ENCODE results near the gene NLRP14. TPM values are rescaled to one million over a fixed set of nuclear protein-coding genes. Genes with fewer than 3 reads are reported as not detected.

Gene NLRP14
- not detected for total RNA-seq

DNA sequence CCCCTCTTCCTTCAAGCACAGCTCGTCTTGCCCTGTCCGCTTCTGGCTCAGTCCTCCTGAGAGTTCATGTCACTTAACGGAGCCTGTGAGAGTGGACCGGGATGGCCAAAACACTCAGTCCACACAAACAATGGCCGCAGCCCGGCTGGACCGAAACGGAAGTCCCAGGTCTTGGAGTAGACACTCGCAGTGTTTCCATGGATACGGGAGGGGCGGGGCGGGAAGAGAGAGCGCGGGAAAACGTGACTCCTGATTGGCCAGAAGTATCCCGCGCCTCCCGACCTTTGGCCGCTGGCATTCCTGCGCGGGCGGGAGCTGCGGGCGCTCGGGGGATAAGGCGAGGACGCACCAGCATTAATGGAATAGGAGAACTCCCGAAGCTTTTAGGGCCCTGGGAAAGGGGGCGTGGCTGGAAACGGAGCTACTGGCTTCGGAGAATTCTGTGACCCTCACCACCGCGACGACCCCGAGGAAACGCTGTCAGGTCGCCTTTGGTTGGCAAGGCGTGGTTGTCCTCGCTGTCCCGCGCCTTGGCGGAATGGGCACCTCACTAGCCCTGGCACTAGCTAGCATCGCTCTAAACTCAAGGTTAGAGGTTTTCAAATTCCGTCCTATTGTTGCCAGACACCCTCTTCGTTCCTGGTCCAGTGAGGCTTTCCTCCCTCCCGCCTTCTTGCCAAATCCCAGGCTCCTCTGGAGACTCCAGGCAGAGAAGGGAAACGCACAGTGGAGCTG, at the start of gene NLRP14, which contains the start of gene ZNF214:
NLRP14 (plus strand) TSS at position 297 of the 735 bp plus-strand sequence. CDS start 18,108 bp downstream, outside the sequence.
ZNF214 (minus strand) TSS at position 164 of the 735 bp plus-strand sequence. CDS start 17,511 bp downstream, outside the sequence.
- CTCF ChIA-PET = interaction anchor here (0.5 to 0.6 kb wide), 2 partner anchors 205 to 326 kb away, joined by 3 to 4 read pairs; no protein-coding TSS in a partner anchor
- POLR2A ChIA-PET = no interaction called here

- ChIA-PET CTCF (no interaction called here), POLR2A (no interaction called here)
Measured at GRCh38 chr11:6979365-6979764, 40.9 kb upstream of the NLRP14 start.

DNA sequence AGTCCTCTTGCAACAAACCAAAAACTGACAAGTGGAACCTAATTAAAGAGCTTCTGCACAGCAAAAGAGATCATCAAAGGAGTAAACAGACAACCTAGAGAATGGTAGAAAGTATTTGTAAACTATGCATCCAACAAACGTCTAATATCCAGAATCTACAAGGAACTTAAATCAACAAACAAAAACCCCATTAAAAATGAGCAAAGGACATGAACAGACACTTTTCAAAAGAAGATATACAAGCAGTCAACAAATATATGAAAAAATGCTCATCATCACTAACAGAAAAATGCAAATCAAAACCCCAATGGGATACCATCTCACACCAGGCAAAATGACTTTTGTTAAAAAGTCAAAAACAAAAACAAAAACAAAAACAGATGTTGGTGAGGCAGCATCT, 33.8 kb upstream of the NLRP14 start:
- CTCF ChIA-PET = no interaction called here
- POLR2A ChIA-PET = no interaction called here

DNA sequence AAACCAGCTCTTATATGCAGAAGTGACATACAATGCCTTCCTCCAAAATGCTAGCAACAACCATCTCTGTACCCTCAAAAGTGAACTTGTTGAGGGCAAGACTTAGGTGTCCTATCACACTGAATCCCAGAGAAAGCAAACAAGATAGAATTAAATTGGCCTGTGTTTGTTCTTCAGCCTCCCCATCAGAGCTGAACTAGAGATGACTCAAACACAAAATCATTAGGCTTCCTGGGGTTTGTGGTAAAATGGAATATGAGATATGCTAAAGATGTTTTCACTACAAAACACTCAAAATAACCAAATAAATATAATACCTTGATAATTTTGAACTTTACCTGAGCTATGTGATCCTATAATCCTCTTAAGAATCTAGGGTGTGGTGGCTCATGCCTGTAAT, 31.8 kb upstream of the NLRP14 start:
- POLR2A ChIA-PET = no interaction called here
- CTCF ChIA-PET = no interaction called here

DNA sequence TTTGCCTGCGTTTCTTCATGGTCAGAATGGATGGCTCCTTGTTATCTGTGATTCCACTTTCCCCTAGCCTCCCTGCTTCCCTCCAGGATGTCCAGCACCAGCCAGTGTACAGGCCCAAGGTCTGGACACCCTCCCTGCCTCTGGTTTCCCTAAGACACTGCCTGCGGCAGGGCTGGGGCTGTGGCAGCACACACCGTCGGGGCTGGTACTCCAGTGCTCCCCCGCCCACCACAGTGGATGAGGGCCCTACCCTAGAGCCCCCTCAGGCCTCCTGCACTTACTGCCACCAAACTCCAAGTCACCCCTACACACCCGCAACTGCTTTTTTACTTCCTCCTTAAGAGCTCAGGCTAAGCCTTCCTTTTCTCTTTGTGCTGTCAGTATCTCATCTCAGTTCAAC, 29.1 kb upstream of the NLRP14 start:
- CTCF ChIA-PET = no interaction called here
- POLR2A ChIA-PET = no interaction called here

DNA sequence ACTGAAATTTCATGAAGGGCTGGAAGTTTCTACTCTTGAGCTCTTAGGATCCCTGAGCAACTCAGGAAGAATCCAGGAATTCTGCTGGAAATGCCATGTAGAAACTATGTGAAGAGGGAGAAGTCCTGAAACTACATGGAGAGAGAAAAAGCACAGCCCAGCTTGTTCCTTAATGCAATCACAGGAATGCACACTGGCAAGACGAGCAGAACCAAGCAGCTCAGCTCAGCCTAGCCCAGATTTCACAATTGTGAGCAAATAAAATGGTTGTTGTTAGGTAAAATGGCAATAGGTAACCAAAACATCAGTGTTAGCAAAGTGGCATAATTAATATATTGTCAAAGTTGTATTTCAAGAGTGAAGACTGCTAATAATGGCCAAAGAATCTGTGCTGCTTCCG, 28.3 kb upstream of the NLRP14 start:
- CTCF ChIA-PET = no interaction called here

DNA sequence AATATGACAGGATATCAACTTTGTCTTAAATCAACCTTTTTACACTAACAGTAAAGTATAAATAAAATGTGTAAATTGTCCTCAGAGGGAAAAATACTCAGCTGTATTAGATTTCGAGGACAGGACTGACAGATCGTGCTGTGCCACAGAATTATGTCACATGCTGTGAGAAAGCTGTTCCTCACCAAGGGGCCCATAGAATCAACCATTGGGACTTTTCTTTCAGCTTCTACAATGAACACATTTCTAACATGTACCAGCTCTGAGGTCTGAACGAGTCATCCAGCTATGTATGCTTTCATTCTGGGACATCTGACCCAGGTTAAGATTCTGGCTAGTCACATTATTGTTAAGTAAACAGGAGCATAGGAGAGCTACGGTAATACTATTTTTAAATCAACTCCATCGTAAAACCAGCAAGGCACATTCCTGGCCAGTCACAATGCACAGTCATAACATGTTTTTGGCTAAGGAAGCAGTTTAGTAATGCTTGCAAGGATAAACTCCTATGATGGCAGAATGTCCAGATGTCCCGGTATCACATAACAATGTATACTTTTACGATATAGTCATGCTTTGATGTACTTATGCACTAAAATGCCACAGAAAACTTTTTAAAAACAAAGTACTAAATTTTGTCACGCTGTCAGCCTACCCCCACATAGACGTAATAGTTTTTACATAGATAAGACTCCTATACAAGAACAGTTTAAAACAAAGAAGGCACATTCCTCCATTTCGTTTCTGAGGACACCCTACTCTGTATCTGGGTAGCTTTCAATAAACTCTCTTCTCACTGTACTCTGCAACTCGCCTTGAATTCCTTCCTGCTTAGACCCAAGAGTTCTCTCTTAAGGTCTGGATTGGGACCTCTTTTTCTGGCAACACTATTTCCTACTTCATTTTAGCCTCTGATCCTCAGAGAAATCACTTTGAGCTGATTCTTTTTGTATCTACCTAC, 27.5 kb upstream of the NLRP14 start:
- CTCF ChIA-PET = no interaction called here
- POLR2A ChIA-PET = no interaction called here

More for the DNA sequence above, 28.3 kb upstream of the NLRP14 start:
- POLR2A ChIA-PET = no interaction called here

DNA sequence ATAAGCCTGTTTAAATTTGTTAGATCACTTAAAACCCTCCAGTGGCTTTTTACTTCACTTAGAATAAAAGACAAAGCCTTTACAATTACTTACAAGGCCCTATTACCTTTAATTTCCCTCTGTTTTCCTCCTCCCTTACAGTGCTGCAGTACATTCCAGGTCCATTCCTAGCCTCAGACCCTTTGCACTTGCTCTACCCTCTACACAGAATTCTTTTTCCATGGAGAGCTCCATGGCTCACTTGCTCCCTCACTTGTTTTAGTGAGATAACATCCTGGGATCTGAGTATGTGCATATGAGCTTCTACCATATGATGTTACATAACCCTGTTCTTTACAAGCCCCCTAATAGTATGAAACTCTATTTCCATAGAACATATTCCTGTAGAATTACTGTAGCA, 24.6 kb upstream of the NLRP14 start:
- CTCF ChIA-PET = no interaction called here
- POLR2A ChIA-PET = no interaction called here

DNA sequence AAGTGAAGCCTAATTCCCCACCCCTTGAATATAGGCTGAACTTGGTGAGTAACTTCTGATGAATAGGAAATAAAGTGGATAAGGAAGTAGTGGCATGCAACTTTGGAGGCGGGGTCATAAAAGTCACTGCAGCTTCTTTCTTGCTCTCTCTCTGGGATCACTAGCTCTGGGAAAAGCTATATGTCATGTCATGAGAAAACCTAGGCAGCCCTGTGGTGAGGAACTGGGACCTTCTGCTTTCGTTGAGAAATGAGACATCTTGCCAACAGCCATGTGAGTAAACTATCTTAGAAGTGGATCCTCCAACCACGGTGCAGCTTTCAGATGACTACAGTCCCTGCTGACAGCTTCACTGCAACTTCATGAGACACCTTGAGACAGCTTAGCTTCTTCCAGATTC, 15.8 kb upstream of the NLRP14 start:
- CTCF ChIA-PET = no interaction called here
- POLR2A ChIA-PET = no interaction called here

DNA sequence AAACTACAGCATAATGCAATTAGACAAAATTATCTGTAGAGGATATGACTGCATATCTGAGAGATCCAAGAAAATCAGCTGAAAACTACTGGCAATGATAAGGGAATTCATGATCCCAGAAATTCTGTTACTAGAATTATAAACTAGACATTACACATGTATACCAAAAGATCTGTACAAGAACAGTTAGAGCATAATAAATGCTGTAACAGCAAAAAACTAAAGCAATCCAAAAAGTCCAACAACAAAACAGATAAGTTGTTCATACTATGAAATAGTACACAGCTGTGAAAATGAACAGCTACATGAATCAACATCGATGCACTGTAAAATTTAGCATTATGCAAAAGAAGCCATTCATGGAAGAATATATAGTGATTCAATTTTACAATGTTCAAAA, 6.2 kb upstream of the NLRP14 start:
- POLR2A ChIA-PET = no interaction called here
- CTCF ChIA-PET = no interaction called here

DNA sequence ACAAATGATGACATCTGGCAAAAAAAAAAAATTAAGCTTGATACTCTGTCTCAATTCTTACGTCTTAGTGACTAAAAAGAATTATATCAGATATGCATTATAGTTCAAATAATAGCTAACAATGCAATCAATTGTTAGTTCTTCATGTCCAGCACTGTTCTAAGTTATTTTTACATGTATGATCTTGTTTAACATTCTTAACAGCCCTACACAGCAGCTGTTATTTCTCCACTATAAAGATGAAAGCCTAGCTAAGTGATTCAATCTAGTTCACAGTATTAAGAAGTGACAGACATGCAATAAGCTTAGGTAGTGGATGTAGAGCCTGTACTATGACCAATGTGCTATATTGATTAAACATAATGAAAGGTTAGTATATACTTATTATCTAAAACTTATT, 4.3 kb upstream of the NLRP14 start:
- ChIA-PET CTCF (no interaction called here), POLR2A (no interaction called here)

DNA sequence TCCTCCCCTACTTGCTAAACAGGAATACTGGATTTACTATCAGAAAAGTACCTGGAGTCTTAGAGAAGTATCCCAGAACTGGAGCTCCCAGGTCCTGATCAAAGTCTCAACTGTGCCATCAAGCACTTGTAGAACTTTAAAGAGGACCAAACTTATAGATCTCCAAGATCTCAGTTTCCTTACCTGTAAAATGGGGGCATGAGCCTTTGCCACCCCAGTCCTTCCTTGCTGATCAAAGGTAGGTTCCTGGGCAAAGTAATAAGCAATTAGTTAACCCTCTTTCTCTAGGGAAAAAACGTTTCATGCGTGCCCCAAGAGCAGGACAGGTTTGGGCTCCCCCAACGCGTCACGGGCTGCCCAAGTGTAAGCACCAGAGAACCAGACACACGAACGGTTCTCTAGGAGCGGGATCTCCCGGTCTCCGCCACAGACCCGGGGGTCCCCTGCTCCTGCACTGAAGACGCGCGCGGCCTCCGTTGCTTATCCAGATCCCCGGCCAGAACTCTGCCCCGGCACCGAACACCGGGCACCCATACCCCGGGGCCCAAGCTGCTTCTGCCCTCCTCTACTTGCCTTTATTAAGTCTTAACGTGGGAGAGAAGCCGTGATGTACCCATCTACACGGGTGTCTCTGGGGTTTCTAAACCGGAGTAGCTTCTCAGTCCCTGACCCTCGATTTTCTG, 638 bp upstream of the NLRP14 start:
- ChIA-PET POLR2A (no interaction called here), CTCF (interaction anchor here (0.6 kb wide), 1 partner anchor 204 kb away, joined by 4 read pairs; no protein-coding TSS in a partner anchor)

GRCh38 chr11:7021318-7021717, 1.0 kb downstream of the NLRP14 start:
- ChIA-PET CTCF (no interaction called here), POLR2A (no interaction called here)

GRCh38 chr11:7028141-7028540, 7.9 kb downstream of the NLRP14 start:
- ChIA-PET CTCF (no interaction called here), POLR2A (no interaction called here)

DNA sequence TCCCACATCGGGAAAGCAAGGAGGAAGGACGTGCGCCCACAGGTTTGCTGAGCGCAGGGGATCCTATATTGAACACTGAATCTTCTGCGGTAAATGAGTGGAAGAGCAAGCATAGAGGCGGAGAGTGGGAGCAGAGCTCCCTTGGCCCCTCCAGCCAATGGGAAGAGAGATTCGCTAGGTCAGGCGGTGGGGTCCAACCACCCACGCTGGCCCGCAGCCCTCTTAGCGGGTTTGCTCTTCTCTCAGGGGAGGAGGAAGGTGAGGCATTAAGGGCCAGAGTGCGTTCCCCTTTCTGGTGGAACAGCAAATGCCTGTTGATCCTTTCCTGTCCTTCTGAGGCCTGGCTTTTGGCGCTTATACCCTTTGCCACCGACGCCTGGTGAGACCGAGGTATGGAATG, 10.6 kb downstream of the NLRP14 start:
- POLR2A ChIA-PET = no interaction called here
- CTCF ChIA-PET = no interaction called here

DNA sequence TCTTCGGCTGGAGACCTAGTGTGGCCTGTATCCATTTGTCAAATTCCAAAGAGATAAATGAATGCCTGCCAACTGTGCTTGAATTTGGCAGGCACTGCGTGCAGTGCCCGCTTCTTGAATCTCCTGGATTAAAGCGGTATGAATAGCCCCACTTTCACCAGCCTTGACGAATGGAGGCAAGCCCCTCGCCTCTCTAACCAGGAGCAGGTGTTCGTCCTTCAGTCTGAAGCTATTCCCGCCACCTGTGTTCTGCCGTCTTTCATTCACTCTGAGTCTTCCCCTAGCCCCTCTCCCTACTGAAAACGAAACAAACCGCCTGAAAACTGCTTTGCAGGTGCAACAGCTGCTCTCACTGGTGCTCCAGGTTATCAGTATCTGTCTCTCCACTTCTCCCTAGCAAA, 11.2 kb downstream of the NLRP14 start:
- ChIA-PET CTCF (no interaction called here), POLR2A (no interaction called here)

DNA sequence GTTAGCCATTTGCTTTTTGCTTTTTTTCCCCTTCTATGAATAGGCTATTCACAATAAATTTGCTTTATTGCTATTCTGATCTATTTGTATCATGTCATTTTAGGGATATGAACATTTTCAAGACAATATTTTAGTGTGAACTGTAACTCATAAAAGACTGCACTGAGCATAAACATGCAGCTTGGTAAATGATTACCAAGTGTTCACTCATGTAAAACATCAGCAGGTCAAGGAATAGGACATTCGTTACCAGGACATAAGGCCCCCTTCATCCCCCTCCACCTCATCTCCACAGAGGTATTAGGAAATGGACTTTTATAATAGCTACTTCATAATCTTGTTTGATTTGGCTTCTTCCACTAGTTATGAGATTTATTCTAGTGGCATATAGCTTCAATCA, 12.4 kb downstream of the NLRP14 start:
- ChIA-PET CTCF (no interaction called here), POLR2A (no interaction called here)

- POLR2A ChIA-PET = no interaction called here
- CTCF ChIA-PET = no interaction called here
Measured at GRCh38 chr11:7034019-7034418, 13.7 kb downstream of the NLRP14 start.

DNA sequence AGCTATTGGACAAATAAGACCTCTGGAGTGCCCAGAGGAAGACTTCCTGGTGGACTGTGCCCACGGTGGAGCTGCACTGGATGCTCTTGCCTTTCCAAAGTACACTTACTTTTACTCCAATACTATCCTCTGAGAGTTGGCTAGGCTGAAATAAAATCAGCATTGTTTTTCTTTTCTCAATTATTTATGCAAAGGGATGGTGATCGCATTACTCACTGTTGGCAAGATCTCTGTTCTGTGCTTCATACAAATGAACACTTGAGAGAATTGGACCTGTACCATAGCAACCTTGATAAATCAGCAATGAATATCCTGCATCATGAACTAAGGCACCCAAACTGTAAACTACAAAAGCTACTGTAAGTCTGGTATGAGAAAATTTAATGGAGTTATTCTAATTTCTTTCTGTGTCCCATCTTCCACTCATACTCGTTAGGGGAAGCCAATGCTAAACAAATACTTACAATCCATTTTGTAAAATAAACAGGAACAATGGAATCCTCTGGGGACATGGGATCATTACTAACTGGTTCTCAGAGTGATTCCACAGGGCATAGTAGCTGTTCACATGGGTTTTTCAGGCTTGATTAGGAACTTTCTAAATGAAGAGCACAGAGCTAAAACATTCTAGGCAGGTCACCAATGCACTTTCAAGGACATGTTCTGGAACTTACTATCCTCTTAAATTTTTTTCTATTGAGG, 26.3 kb downstream of the NLRP14 start:
- POLR2A ChIA-PET = no interaction called here
- CTCF ChIA-PET = no interaction called here

- CTCF ChIA-PET = no interaction called here
- POLR2A ChIA-PET = no interaction called here
Measured at GRCh38 chr11:7050191-7050590, 29.9 kb downstream of the NLRP14 start.
